Spleen (tissue), 7 donors: ENCODE data around the gene GPR183.

Source experiments
- POLR2AphosphoS5 ChIP-seq, 3 donors: sonication (generic); formaldehyde crosslinking; IDR thresholded peaks; one replicate each; pipeline ENCODE4 v1.5.1; 2017; ENCODE audit warnings: antibody characterized with exemption in 3 of 3
- TF ChIP-seq, protein P1 (sequence below), 11 experiments: fragments of 200-600 bp in 7 of 11; fragments of 450-650 bp in 4 of 11; sonication (generic) in 4 of 11; IDR thresholded peaks in 8 of 11; conservative IDR thresholded peaks in 3 of 11; 1 replicate in 7 of 11; 2 replicates in 4 of 11; pipeline versions ENCODE4 v1.4.0 to v1.8.0; 2016 to 2021; ENCODE audit warnings: antibody characterized with exemption in 11 of 11, inconsistent platforms in 4 of 11, mild to moderate bottlenecking in 1 of 11
- donor health status: DM: no; HTN: no; CAD: no; lungs with moderate emphysema.
- donor health status: DM: no; HTN: no; CAD: no.
- donor health status: DM: no; HTN: no; CAD: no.

DNA sequence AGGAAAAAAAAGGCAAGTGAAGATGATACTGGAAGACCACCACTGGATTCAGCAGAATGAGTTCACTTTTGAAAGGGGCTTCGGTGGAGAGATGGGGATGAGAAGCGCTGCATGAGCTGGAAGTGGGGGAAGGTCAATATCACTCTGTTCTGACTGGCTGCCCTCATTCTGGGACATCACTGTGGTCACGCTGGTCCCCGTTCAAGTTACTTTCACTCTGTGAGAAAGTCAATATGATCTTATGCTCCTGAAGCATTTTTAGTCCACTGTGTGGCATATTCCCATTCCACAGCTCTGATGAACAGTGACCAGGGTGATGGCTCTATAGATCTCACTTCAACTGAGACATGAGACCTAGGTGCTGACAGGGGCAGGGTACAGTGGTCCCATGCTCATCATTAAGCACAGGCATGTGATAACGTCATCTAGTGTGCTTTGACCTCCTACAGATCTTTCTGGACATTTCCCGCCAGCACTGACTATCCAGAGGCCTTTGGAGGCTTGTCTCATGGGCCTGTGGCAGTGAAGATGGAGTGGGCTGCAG lies 40.2 kb upstream of the GPR183 start:
- TF ChIP-seq, protein P1, sequence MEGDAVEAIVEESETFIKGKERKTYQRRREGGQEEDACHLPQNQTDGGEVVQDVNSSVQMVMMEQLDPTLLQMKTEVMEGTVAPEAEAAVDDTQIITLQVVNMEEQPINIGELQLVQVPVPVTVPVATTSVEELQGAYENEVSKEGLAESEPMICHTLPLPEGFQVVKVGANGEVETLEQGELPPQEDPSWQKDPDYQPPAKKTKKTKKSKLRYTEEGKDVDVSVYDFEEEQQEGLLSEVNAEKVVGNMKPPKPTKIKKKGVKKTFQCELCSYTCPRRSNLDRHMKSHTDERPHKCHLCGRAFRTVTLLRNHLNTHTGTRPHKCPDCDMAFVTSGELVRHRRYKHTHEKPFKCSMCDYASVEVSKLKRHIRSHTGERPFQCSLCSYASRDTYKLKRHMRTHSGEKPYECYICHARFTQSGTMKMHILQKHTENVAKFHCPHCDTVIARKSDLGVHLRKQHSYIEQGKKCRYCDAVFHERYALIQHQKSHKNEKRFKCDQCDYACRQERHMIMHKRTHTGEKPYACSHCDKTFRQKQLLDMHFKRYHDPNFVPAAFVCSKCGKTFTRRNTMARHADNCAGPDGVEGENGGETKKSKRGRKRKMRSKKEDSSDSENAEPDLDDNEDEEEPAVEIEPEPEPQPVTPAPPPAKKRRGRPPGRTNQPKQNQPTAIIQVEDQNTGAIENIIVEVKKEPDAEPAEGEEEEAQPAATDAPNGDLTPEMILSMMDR (IDR thresholded peaks at IDR 0.05 in 8 of 11, conservative IDR thresholded peaks at IDR 0.05 in 3 of 11) = no peak
- TF ChIP-seq POLR2AphosphoS5 (IDR thresholded peaks at IDR 0.05) = no peak
